Tibial artery (tissue), 4 donors: ENCODE data around the gene HLA-DMB.

Source experiments
- DNase-seq, 2 donors: peaks; one replicate each; pipeline ENCODE4 v3.0.0-alpha.2; 2019
- H3K27ac ChIP-seq, 2 donors: fragments of 200-600 bp; sonication (generic) in 1 of 2; 1 replicate in 1 of 2; 2 replicates in 1 of 2; pipeline ENCODE4 v1.5.1; 2018 to 2019; ENCODE audit warnings: mild to moderate bottlenecking in 1 of 2
- H3K27me3 ChIP-seq, 2 donors: fragments of 200-600 bp; sonication (generic) in 1 of 2; one replicate each; pipeline versions ENCODE4 v1.5.1 to v1.6.0; 2016 to 2019
- H3K36me3 ChIP-seq, 3 donors: fragments of 200-600 bp; sonication (generic) in 2 of 3; one replicate each; pipeline ENCODE4 v1.5.1; 2016 to 2019; ENCODE audit warnings: mild to moderate bottlenecking in 2 of 3
- H3K4me1 ChIP-seq, 4 donors: fragments of 200-600 bp; sonication (generic) in 2 of 4; 1 replicate in 3 of 4; 2 replicates in 1 of 4; pipeline ENCODE4 v1.5.1; 2016 to 2019
- H3K4me3 ChIP-seq, 2 donors: fragments of 200-600 bp; sonication (generic) in 1 of 2; 1 replicate in 1 of 2; 2 replicates in 1 of 2; pipeline ENCODE4 v1.5.1; 2018 to 2019; ENCODE audit warnings: mild to moderate bottlenecking in 2 of 2
- H3K9me3 ChIP-seq, 3 donors: fragments of 200-600 bp; sonication (generic) in 1 of 3; one replicate each; pipeline ENCODE4 v1.5.1; 2016 to 2019
- intact Hi-C: fragments of 100-400 bp; cut with DNase I; formaldehyde crosslinking; loops from one replicate; pipeline ENCODE4 v1.15.0; 2023; ENCODE audit warnings: low total_unique reads
- TF ChIP-seq, protein P1 (sequence below), 2 experiments: fragments of 200-600 bp in 1 of 2; fragments of 450-650 bp in 1 of 2; IDR thresholded peaks; one replicate each; pipeline ENCODE4 v1.5.1; 2017 to 2019; ENCODE audit warnings: antibody characterized with exemption in 2 of 2, mild to moderate bottlenecking in 1 of 2, moderate library complexity in 1 of 2

The HLA-DMB gene

DNA sequence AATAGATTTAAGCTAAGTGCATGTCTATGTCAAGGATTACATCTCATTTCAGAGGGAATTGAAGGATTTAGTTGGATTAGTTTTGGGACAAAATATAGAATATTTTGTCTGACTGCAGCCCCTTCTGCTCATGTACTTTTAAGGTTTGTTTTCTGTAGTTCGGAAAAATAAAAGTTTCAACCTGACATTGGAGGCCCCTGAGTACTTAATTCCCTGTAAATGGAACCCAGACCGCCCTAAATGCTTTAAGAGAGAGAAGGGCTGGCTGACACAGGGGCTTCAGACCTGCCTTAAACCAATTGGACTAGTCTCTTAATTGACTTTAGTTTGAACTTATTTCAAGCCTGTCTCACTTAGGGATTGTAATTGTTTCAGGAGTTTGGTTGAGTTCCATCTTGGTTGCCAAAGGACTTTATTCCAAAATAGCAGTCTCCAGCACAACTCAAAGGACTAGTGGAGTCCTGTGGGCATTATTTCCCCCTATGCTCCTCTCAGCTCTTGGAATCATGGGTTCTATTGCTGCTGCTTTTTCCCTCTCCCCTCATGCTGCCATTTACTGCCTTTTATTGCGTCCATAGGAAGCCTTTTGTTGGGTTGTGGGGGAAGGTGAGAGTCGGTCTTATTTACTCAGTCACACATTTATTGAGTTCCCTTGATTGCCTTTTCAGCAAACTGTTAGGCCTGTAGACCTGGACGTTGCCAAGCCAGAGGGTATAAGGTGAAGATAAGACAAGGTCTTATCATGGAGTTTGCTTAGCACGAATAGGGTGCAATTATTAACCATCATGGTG is 42.1 kb upstream of the HLA-DMB start:
- Histone ChIP-seq H3K36me3 (peaks cover 40 to 41% (median 41%) of the 10 kb centered on the region in 3 donors), H3K4me1 (peaks cover 0 to 8% (median 6%) of the 10 kb centered on the region in 4 donors), H3K4me3 (no peak overlapping the region), H3K27ac (peak overlapping the region; percentile 20 to 35), H3K9me3 (no peaks in the 10 kb centered on the region), H3K27me3 (no peaks in the 10 kb centered on the region)
- intact Hi-C loops, result loop anchor here (2.0 kb wide), 2 partner anchors 42 to 98 kb away; partner anchors contain the start of gene HLA-DMB
- TF ChIP-seq, protein P1, sequence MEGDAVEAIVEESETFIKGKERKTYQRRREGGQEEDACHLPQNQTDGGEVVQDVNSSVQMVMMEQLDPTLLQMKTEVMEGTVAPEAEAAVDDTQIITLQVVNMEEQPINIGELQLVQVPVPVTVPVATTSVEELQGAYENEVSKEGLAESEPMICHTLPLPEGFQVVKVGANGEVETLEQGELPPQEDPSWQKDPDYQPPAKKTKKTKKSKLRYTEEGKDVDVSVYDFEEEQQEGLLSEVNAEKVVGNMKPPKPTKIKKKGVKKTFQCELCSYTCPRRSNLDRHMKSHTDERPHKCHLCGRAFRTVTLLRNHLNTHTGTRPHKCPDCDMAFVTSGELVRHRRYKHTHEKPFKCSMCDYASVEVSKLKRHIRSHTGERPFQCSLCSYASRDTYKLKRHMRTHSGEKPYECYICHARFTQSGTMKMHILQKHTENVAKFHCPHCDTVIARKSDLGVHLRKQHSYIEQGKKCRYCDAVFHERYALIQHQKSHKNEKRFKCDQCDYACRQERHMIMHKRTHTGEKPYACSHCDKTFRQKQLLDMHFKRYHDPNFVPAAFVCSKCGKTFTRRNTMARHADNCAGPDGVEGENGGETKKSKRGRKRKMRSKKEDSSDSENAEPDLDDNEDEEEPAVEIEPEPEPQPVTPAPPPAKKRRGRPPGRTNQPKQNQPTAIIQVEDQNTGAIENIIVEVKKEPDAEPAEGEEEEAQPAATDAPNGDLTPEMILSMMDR (IDR thresholded peaks at IDR 0.05), result no peak
- DNase-seq, result no peak

DNA sequence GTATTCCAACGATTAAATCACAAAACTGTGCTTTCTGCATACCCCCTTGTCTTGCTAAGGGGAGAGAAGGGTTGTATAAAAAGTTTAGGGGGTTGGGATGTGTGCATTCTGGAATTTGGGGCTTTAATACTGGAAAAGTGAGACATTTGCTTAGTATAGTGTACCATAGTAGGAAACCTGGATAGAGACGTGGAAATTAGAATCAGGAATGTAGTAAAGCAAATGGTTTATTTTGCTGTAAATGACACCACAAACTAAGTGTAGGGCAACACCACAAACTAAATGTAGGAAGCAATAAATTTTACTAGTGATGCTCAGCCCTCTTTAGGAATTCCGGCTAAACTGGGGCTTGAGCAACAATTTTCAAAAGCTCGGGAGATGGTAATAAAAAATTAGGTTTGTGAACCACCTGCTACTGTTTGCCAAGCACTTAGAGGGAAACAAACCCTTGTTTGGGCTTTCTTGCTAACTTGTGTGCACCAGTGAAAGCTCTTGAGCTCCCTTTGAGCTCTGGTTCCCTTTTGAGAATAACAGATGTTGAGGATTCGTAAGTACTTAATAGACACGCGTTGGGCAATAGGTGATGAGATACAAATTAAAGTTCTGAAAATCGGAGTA is 41.4 kb upstream of the HLA-DMB start:
- H3K9me3 ChIP-seq, result no peaks in the 10 kb centered on the region
- TF ChIP-seq, protein P1 (IDR thresholded peaks at IDR 0.05), result no peak
- no peak overlapping the region for H3K4me3 ChIP-seq
- peaks cover 0 to 15% (median 11%) of the 10 kb centered on the region in 4 donors for H3K4me1 ChIP-seq
- no peak for DNase-seq
- no peaks in the 10 kb centered on the region for H3K27me3 ChIP-seq
- H3K36me3 ChIP-seq, result peaks cover 47 to 48% (median 48%) of the 10 kb centered on the region in 3 donors
- peak overlapping the region in 1 of 2 donors; percentile 35 for H3K27ac ChIP-seq
- intact Hi-C loops, result loop anchor here (2.0 kb wide), 2 partner anchors 41 to 97 kb away; partner anchors contain the start of gene HLA-DMB

DNA sequence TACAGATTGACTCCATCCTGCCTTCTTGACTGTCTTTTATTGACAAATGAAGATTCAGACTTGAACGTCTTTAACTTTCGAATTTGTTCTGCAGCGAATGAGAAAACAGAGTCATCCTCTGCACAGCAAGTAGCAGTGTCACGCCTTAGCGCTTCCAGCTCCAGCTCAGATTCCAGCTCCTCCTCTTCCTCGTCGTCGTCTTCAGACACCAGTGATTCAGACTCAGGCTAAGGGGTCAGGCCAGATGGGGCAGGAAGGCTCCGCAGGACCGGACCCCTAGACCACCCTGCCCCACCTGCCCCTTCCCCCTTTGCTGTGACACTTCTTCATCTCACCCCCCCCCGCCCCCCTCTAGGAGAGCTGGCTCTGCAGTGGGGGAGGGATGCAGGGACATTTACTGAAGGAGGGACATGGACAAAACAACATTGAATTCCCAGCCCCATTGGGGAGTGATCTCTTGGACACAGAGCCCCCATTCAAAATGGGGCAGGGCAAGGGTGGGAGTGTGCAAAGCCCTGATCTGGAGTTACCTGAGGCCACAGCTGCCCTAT is 39.7 kb upstream of the HLA-DMB start:
- Histone ChIP-seq H3K9me3 (no peaks in the 10 kb centered on the region), H3K36me3 (peaks cover 63 to 65% (median 64%) of the 10 kb centered on the region in 3 donors), H3K4me1 (peaks cover 0 to 31% (median 27%) of the 10 kb centered on the region in 4 donors), H3K4me3 (no peak overlapping the region), H3K27me3 (no peaks in the 10 kb centered on the region), H3K27ac (no peak overlapping the region)
- intact Hi-C loops, result no loop called here
- DNase-seq, result no peak
- TF ChIP-seq, protein P1 (IDR thresholded peaks at IDR 0.05), result no peak

DNA sequence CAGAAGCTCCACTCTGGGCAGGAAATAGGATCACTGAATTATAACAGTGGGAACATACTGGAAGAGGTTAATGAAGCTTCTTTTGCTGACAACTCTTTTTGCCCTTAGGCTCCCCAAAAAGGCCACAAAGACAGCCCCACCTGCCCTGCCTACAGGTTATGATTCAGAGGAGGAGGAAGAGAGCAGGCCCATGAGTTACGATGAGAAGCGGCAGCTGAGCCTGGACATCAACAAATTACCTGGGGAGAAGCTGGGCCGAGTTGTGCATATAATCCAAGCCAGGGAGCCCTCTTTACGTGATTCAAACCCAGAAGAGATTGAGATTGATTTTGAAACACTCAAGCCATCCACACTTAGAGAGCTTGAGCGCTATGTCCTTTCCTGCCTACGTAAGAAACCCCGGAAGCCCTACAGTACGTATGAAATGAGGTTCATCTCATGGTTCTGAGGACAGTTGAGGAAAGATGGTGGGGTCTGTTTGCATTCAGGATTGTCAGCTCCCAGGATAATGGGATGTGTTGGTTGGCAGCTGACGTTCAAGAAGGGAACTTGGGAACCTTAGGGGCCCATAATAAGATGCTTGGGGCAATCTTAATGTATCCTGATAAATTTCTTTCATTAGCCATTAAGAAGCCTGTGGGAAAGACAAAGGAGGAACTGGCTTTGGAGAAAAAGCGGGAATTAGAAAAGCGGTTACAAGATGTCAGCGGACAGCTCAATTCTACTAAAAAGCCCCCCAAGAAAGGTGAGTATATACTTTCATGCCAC is 39.1 kb upstream of the HLA-DMB start:
- Histone ChIP-seq H3K9me3 (no peaks in the 10 kb centered on the region), H3K36me3 (peaks cover 69 to 70% (median 70%) of the 10 kb centered on the region in 3 donors), H3K27ac (no peak overlapping the region), H3K4me1 (peaks cover 0 to 37% (median 33%) of the 10 kb centered on the region in 4 donors), H3K4me3 (no peak overlapping the region), H3K27me3 (no peaks in the 10 kb centered on the region)
- intact Hi-C loops, result no loop called here
- TF ChIP-seq, protein P1 (IDR thresholded peaks at IDR 0.05), result no peak
- no peak for DNase-seq

DNA sequence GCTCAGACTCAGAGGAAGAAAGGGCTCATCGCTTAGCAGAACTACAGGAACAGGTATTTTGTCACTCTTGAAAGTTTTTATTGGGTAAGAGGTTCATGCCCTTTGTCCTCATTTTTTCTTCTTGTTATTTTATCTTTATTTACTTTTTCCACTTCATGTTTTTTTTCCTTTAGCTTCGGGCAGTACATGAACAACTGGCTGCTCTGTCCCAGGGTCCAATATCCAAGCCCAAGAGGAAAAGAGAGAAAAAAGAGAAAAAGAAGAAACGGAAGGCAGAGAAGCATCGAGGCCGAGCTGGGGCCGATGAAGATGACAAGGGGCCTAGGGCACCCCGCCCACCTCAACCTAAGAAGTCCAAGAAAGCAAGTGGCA is 37.1 kb upstream of the HLA-DMB start:
- no peak overlapping the region for H3K27ac ChIP-seq
- H3K36me3 ChIP-seq, result peaks cover 77 to 85% (median 82%) of the 10 kb centered on the region in 3 donors
- DNase-seq, result no peak
- H3K27me3 ChIP-seq, result no peaks in the 10 kb centered on the region
- intact Hi-C loops, result no loop called here
- TF ChIP-seq, protein P1 (IDR thresholded peaks at IDR 0.05), result no peak
- peaks cover 0 to 46% (median 39%) of the 10 kb centered on the region in 4 donors for H3K4me1 ChIP-seq
- no peak overlapping the region for H3K4me3 ChIP-seq
- H3K9me3 ChIP-seq, result no peaks in the 10 kb centered on the region
